GM18907 (cell line): ENCODE data around the gene CCM2.

Source experiments
- ATAC-seq: cut with Tn5 transposase; IDR thresholded peaks from one replicate; pipeline ENCODE4 v1.9.1; 2021; ENCODE audit warnings: mild to moderate bottlenecking, moderate library complexity; ENCODE audit not compliant: unreplicated experiment

The CCM2 gene

DNA sequence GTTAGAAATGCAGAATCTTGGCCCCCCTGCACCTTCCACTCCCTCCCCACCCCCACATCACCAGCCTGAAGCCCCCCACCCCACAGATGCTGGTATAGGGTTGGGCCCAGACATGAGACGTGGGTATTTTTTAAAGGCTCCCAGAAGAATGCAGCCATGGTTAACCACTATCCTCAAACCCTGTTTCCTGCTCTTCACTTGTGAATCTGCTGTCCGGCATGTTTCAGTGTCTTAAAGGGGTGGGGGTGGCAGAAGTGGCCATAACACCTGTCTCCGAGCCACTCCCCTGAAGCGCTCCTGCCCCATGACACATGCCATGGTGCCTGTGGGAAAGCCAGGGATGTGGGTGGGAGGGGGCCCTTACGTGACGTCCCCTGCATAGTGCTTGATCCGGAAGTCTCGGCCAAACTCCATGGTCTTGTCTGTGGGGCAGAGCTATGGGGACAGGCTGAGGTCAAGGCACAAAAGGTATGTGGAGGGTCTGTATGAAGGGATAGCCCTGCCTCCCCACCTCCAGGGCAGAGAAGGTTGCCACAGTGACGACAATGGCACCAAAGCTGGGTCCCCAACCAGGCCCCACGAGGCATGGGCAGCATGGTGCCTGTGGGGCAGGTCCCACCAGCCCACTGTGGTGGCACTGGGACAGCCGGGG is 30.8 kb upstream of the CCM2 start:
- ATAC-seq, result no peak

DNA sequence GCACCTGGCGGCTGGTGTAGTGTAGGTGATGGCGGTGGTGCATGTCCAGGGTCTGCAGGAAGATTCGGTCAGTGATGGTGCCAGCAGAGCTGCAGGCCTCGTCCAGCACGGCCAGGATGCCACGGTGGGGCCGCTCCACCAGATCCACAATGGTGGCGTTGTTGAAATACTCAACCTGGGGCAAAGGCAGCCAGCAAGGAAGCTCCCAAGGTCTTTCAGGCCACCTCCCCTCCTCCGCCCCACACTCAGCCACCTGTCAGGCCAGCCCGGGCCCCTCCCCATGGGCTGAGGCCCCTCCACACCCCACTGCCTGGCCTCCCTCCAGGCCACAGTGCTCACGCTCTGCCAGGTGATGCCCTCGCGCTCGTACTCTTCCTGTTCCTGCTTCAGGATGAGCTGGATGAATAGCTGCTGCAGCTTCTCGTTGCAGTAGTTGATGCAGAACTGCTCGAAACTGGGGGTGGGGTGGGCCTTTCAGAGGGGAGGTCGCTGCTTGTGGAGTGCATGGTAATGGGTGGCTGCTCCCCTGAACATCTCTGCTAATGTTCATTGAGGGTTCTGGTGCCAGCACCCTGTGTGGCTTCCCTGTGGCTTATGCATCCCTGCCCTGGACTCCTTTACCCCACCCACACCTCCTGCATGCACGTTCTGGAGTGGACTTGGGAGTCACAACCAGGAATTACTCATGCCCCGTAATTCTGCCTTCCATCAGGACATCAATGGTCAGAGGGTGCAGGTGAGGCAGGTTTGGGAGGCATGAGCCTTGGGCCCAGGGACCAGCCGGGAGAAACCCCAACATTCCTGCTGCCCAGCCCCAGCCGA is 30.1 kb upstream of the CCM2 start:
- no peak for ATAC-seq

DNA sequence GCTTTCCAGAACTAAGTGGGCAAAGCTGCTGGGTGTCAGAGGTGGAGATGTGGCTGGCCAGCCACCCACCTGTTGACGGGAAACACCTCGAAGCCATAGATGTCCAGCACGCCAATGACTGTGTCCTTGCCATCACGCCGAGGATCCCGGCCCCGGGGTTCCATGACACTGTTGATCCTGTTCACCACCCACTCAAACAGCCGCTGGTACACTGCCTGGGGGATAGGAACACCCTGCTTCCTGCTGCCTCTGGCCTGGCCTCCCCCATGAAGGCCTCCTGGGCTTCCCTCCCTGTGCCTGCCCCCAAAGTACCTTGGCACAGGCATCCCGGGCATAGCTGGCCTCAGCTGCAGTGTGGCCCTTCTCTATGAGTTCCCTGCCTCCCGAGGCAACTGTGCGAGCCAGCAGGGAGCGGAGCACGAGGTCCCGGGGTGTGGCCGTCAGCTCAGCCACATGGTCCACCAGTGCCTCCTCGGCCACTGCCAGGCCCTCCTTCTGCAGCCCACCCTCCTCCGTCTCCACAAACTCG is 29.4 kb upstream of the CCM2 start:
- no peak for ATAC-seq

DNA sequence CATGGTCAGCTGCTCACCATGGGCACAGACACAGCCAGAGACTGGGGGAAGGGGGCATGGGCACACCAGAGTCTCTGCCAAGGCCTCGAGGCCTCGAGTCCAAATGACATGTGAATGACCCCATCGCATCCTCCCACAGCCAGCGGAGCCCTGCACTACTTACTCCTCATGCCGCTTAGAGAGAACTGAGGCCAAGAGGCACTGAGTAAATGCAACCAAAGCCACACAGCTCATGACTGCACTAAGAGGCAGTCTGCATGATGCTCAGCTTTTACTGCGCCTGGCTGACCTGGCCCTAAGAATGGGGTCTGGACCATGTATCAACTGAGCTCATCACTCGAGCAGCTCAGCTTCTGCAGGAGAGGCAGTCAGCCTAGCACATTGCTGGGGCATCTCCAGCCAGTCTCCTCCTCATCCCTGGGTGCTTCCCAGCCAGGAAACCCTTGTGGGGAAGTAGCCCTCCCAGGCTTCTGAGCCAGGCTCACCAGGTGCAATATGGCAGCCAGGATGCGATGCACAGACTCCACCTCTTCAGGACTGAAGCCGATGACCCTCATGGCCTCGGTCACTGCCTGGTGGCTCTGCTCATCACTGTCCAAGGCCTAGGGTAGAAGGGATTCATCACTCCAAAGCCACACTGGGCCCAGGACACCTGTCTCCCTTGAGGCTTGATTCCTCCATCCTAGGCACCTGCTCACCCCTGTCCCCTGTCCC is 28.7 kb upstream of the CCM2 start:
- ATAC-seq, result no peak

DNA sequence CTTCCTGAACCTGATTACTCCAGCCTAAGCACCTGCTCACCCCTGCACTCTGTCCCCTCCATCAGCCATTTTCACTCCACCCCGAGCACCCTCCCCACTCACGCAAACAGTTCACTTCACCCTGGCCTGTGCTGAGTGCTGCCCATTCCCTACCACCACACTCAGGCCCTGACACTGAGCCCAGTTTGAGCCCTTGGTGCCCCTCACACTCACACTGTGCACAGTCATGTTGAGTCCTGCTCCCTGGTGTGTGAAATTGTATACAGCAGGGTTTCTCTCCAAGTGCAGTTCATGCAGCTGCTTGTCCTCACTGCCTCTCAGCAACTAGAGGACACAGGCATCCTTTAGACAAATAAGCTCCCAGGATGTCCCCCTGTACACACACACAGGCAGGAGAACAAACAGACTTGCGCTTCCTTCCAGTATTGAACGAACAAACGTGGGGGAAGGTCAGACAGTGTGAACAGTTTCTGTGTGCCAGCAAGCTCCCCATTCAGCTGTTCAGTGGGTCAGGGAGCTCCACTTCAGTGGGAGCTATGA is 28.0 kb upstream of the CCM2 start:
- ATAC-seq, result no peak

DNA sequence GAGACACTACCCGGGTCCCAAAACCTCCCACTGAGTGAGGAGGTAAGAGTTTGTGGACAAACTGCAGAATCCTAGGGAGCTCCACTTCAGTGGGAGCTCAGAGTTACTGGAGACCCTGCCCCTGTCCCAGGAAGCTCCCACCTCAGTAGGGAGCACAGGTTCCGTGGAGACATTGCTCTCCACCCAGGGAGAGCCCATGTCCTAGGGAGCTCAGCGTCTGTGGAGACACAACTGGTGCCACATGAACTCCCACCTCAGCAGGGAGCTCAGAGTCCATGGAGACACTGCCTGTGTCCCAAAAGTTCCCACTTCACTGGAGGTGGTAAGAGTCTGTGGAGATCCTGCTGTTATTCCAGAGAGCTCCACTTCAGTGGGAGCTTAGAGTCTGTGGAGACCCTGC is 27.4 kb upstream of the CCM2 start:
- ATAC-seq, result no peak

DNA sequence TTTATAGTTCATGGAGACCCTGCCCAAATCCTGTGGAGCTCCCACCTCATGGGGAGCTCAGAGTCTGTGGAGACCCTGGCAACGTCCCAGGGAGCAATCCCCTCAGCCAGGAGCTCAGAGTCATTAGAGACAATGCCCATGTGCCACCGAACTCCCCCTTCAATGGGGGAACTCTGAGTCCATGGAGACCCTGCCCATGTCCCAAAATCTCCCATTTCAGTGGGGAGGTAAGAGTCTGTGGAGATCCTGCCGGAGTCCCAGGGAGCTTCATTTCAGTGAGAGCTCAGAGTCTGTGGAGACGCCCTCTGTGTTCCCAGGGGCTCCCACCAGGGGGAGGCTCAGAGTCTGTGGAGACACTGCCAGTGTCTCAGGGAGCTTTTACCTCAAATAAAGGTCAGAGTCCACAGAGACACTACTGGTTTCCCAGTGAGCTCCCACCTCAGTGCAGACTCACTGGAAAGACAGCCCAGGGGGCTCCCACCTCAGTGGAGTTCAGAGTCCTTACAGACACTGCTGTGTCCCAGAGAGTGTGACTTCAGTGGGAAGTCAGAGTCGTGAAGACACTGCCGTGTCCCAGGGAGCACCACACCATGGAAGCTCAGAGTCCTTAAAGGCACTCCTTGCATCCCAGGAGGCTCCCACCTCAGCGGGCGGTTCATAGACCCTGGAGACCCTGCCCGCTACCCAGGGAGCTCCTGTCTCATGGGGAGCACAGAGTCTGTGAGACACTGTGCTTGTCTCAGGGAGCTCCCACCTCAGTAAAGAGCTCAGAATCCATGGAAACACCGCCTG is 26.2 kb upstream of the CCM2 start:
- no peak for ATAC-seq

DNA sequence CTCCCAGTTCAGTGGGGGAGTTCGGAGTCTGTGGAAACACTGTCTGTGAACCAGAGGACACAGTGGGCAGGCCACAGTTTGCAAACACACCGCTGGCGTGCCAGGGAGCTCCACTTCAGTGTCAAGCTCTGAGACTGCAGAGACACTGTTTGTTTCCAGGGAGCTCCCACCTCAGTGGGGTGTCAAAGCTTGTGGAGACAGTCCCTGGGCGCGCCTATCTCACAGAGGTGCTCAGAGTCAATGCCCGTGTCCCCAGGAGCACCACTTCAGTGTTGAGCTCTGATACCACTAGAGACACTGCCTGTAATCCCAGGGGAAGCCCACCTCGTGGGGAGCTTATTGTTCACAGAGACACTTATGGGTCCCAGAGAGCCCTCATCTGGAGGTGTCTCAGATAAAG is 25.5 kb upstream of the CCM2 start:
- no peak for ATAC-seq

DNA sequence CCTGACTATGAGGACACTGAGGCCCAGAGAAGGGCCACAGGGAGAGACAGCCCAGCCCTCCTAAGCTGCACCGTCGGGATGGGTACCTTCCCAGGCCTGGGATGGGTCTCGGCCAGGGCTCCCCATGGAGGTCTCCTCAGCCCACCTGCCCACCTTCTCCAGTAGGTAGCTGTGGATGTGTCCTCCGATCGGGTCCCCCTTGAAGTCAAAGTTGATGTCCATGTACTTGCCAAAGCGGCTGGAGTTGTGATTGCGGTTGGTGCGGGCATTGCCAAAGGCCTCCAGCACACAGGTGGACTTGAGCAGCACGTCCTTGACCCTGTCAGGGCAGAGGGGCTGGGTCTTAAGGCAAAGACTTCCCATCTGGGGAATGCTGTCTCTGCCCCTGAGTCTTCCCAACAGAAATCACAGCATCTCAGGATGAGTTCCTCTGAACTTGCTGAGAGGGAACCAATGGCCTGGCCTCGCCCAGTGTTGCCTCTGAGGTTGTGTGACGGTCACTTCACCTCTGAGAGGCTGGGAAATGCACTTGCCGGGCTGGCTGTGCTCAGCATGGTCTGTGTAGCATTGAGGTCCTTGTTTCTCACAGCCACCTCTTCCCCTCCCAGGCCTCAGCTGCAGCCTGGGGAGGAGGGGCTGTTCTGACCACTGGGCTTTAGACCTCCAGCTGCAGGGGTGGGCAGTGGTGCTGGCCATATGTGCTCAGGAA is 24.5 kb upstream of the CCM2 start:
- no peak for ATAC-seq

DNA sequence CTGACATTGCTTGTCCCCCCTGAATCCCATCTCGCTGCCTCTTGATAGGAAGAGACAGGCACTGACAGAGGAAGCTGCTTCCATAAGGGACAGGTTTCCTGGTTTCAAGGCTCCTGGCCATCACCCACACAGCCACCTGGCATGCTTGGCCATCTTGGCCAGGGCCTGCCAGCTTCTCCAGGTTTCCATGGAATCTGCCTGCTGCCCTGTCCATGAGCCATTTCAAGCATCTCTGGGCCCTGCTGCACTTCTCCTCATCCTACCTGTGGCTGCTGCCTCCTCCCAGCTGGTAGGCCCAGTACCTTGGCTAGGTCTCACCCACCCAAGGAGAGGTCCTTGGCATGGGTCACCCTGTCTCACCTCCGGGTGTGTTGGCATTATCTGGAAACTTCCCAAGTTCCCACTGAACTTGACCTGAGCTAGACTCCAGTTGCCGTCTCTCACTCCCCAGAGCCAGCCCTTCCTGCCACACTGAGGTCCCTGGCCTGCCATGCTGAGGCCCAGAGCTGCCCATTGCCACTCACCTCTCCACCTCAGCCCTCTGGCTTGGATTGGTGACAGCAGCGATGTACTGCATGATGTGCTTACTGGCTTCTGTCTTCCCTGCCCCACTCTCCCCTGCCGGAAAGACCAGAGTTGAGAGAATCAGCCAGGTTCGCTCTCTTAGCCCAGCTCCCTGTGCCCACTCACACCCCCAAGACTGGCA is 23.8 kb upstream of the CCM2 start:
- no peak for ATAC-seq

DNA sequence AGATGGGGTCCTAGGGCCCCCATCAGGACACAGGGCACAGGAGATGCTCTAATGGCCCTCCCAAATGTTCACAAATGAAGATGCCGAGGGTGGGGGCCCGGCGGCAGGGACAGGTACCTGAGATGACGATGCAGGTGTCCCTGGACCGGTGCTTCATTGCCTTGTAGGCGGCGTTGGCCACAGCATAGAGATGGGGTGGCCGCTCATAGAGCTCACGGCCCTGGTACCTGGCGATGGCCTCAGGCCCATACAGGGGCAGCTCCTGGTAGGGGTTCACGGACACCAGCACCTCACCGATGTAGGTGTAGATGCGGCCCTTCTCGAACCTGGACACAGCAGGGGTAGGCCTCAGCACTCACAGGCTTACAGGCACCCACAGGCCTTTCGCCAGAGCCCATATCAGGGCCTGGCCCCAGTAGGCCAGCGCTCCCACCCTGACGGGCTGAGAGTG is 23.2 kb upstream of the CCM2 start:
- no peak for ATAC-seq

DNA sequence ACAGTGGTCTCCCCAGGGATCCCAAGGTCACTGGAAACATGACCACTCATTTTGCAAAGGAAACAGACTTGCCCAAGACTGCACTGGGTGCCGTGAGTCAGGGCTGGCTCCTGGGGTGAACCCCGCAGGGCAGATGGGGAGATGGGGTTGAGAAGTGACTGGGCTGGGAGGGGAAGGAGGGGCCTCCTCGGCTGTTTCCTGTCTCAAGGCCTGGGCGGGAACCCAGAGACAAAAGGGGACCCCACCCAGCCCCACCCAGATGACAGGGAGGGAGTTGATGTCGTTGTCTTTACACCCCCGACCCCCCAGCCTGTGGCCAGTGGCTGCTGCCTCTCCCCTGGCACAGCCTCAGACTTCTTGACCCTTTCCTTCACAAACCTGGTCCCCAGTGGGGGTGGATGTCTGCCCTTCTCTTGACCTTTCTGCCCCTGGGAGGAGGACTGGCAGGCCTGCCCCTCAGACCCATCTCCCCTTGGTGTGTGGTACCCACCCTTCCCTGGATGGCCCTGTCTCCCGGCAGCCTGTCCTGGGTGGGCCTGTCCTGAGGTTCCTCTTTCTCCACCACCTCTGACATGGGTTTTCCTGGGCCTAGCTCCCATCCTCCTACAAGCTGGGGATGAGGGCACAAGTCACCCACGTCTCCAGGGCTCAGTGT is 22.6 kb upstream of the CCM2 start:
- no peak for ATAC-seq

DNA sequence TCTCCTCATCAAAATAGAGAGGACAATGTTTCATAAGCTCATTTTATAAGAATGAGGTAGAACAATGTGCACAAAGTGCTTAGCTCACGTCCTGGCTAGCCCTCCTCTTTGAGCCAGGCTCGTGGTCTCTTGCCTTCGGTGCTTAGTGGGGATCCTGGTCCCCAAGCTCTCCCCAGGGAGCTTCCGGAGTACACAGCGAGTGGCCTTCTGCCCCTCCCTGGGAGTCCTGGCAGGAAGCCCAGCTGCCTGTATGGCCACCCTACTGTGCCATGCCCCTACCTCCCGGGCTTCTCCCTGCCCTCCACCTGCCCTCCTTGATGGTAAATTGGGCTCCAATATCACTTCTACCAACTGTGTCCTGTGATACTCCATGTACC is 22.1 kb upstream of the CCM2 start:
- no peak for ATAC-seq

DNA sequence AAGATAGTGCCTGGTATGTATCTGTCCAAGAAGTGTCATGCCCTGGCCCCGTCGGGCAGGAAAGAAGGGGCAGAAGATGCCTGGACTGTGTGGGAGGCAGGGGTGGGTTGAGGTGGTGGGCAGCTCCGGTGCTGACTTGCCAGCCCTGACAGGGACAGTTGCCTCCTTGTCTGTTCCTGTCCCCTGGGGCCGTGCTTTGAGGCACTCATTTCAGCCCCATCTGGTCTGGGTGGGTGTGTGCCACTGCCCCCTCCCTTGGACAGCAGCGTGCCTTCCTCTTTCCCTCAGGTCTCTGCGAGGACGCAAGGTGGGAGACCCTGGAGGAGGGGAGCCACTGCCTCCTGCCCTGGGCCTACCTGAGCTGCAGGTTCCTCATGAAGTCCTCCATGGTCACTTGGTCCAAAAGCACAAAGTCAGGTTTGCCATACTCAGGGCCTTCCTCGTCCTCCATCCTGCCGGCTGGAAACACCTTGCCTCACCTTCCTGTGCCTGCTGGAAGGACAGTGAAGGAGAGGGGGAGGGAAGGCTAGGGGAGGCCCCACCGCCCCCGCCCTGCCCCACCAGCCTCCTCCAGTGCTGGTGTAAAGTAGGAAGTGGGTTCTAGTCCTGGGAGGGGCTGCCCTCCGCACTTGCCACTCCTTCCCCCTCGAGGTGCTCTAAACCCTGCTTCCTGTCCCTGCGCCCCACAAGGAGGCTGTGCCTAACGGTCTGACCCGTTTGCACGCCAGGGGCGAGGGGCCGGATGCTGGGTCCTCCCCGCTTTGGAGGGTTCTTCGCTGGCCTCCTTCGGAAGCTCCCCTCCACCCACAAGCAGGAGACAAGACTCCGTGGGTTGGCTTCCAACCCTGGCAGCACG is 21.3 kb upstream of the CCM2 start, which contains the start of gene MYO1G:
MYO1G (minus strand) TSS at position 505 of the 856 bp plus-strand sequence; CDS start at position 451, 54 bp downstream.
- ATAC-seq, result peak; percentile 63

DNA sequence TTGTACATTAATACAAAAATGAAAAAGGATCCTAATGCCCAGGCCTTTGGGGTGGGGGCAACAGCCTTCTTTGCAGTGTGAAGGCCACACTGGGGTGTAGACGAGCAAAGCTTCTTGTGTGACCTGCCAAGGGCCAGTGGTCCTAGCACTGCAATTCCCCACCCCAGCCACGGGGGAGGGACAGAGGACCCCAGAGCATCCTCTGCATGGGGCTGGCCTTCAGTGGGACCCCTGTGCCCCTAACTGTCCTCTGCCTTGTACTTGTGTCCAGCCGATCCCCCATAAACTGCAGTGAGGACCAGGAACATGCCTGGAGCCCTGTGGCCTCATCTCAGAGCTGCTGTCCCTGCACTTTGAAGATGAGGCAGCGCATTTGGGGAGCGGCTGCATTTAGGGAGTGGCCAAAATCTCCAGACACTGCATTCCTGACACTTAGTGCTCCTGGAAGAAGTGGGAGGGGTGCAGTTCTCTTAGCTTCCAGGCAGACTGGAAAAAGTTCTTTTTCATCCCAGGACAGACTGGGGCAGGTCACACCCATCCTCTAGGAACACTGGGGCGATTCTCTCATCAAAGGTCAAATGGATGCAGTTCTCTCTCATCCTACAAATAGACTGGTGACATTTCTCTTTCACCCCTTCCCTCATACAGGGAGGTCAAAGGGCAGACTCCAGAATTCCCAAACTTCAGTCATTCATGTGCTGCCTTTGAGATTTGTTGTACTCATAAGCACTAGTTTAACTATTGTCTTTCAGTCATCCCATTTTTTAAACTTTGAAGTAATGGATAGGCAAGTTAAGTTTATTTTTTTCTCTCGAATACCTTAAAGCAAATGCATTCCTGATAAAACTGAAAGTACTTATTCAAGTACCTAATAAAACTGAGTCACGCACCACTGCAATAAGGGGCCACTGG is 20.3 kb upstream of the CCM2 start:
- ATAC-seq, result peak; percentile 10

DNA sequence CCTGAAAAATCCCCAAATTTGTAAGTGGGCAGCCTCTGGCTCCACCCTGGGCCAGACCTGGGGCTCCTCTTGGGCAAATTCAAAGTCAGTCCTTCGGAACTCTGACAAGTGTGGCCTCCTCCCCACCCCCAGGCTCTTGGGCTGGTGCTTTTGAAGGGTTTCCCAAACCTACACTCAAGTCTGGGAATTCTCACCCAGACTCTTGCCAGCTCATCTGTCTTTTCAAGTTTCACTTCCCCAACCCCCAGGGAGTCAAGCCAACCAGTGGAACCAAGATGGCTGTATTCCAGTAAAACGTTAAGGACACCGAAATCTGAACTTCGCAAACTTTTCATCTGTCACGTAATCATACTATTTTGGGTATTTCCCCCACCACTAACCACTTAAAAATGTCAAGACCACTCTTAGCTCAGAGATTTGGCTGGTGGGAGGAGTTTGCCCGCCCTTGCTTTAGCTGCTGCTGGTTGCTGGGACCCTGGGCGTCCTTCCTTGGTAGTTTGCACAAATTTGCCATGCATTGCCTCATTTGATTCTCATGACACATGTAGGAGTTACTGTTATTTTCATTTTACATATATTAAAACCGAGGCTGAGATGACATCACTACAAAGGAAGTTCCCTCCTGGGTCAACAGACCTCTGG is 19.5 kb upstream of the CCM2 start:
- peak; percentile 56 for ATAC-seq
